D721Med (cell line): ENCODE measurements around the gene PTCD1.
A peak's percentile ranks its signal among the peaks of the same experiment; 100 is the strongest.
"Not testable (repeated sequence)": the region's sequence is repeated elsewhere in the genome, so short reads cannot be mapped to it uniquely, and the experiment has no call there.

Source experiments
- DNase-seq: peaks from one replicate; pipeline ENCODE4 v3.0.0; 2011; ENCODE audit warnings: low spot score; ENCODE audit not compliant: insufficient read length
- FAIRE-seq: peaks from 2 replicates; lab custom pipeline; 2011; peaks lifted over from hg19 to GRCh38; lab: Jason Lieb, UNC
- CTCF ChIP-seq: IDR thresholded peaks from 2 replicates; pipeline ENCODE4 v1.5.1; 2012; ENCODE audit warnings: mild to moderate bottlenecking, control low read depth; ENCODE audit not compliant: insufficient read depth; ENCODE audit errors: missing control alignments

The PTCD1 gene

GRCh38 chr7:99419323-99420021 is 19.1 kb downstream of the PTCD1 start:
- FAIRE-seq (no peak), DNase-seq (no peak)
- TF ChIP-seq CTCF: no peak

GRCh38 chr7:99418260-99418659 is 20.3 kb downstream of the PTCD1 start:
- DNase-seq (no peak), FAIRE-seq (no peak)
- TF ChIP-seq CTCF: no peak

GRCh38 chr7:99415513-99416127 is 23.0 kb downstream of the PTCD1 start:
- DNase-seq, FAIRE-seq: not testable (repeated sequence)
- peak; percentile 46 for TF ChIP-seq CTCF

- TF ChIP-seq CTCF: no peak
- DNase-seq: no peak
- FAIRE-seq: no peak
These were observed 28.0 kb downstream of the PTCD1 start for GRCh38 chr7:99410635-99411034.

GRCh38 chr7:99409806-99410205 is 28.8 kb downstream of the PTCD1 start:
- FAIRE-seq: no peak
- no peak for DNase-seq
- TF ChIP-seq CTCF: no peak

DNA sequence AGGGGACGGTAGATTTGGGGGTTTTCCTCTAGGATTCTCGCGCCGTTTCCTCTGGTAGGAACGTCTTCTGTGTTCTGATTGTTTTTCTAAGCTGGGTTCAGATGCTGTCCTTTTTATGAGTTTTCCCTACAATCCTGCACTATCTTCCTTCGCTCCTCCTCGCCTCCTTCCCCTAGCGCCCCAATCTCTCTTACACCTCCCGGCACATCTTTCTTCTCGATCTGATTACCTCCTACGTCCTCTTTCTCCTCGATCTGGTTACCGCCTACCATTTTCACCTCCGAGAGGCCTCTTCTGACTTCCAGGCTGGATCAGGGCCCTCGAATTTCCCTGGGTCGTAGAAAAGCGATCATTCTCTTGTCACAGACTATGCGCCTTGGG is 29.4 kb downstream of the PTCD1 start:
- DNase-seq (no peak), FAIRE-seq (no peak)
- no peak for TF ChIP-seq CTCF
